K562 (cell line): ENCODE measurements around the gene SPON1. TPM values are rescaled to one million over a fixed set of nuclear protein-coding genes. Genes with fewer than 3 reads are reported as not detected.

Source experiments
- COPS2 ChIP-seq: fragments of 450-650 bp; conservative IDR thresholded peaks from 2 replicates; pipeline ENCODE4 v1.6.1; 2016; ENCODE audit warnings: mild to moderate bottlenecking, moderate library complexity
- HEY1 ChIP-seq: fragments of 250-450 bp; sonication (Bioruptor Pico); IDR thresholded peaks from 2 replicates; pipeline ENCODE4 v1.5.0; 2020; ENCODE audit warnings: mild to moderate bottlenecking, moderate library complexity, borderline replicate concordance
- KDM1A ChIP-seq, 2 experiments: fragments of 450-650 bp; IDR thresholded peaks; 2 replicates each; pipeline ENCODE4 v1.6.1; 2016; ENCODE audit warnings: mild to moderate bottlenecking in 2 of 2
- MECOM ChIP-seq: fragments of 250-450 bp; sonication (Bioruptor Pico); IDR thresholded peaks from 2 replicates; pipeline ENCODE4 v1.8.0; 2022; ENCODE audit warnings: inconsistent platforms
- MNT ChIP-seq, 2 experiments: fragments of 450-650 bp; conservative IDR thresholded peaks; 2 replicates each; pipeline ENCODE4 v1.6.1; 2017; ENCODE audit warnings: mild to moderate bottlenecking in 2 of 2, moderate library complexity in 2 of 2
- NFXL1 ChIP-seq: fragments of 450-650 bp; formaldehyde crosslinking; IDR thresholded peaks from 2 replicates; pipeline ENCODE4 v1.4.0; 2021; ENCODE audit warnings: mild to moderate bottlenecking
- NR0B1 ChIP-seq: fragments of 450-650 bp; IDR thresholded peaks from one replicate; pipeline ENCODE4 v1.6.1; 2018; ENCODE audit warnings: mild to moderate bottlenecking, moderate library complexity; ENCODE audit not compliant: partially characterized antibody
- NR2F6 ChIP-seq: fragments of 450-650 bp; formaldehyde crosslinking; IDR thresholded peaks from 2 replicates; pipeline ENCODE4 v1.4.0; 2020; ENCODE audit warnings: mild to moderate bottlenecking
- PHTF2 ChIP-seq: fragments of 250-450 bp; sonication (Bioruptor Pico); IDR thresholded peaks from 2 replicates; pipeline ENCODE4 v1.5.0; 2021; ENCODE audit warnings: mild to moderate bottlenecking
- POLR2G ChIP-seq: fragments of 200-400 bp; formaldehyde crosslinking; IDR thresholded peaks from 2 replicates; pipeline ENCODE4 v1.6.1; 2017; ENCODE audit warnings: low read depth, mild to moderate bottlenecking, antibody characterized with exemption, low read length, moderate library complexity
- SMARCA5 ChIP-seq: fragments of 450-650 bp; IDR thresholded peaks from 2 replicates; pipeline ENCODE4 v1.6.1; 2016
- TSHZ1 ChIP-seq: fragments of 250-450 bp; sonication (Bioruptor Pico); IDR thresholded peaks from 2 replicates; pipeline ENCODE4 v1.4.0; 2020; ENCODE audit warnings: mild to moderate bottlenecking, moderate library complexity
- WHSC1 ChIP-seq: IDR thresholded peaks from one replicate; pipeline ENCODE4 v1.6.1; 2012; ENCODE audit warnings: low read length, control low read depth, inconsistent platforms
- ZBTB5 ChIP-seq: fragments of 450-650 bp; IDR thresholded peaks from 2 replicates; pipeline ENCODE4 v1.6.1; 2017; ENCODE audit warnings: antibody characterized with exemption
- ZNF12 ChIP-seq: sonication (generic); formaldehyde crosslinking; IDR thresholded peaks from 2 replicates; pipeline ENCODE4 v1.4.0; 2020; ENCODE audit warnings: mild to moderate bottlenecking, missing genetic modification reagents
- ZNF449 ChIP-seq: fragments of 250-450 bp; sonication (Bioruptor Pico); IDR thresholded peaks from 2 replicates; pipeline ENCODE4 v1.8.0; 2022; ENCODE audit warnings: moderate library complexity, mild to moderate bottlenecking, inconsistent platforms
- polyA plus RNA-seq, 8 experiments: library from polyadenylated mRNA; depleted of rRNA in 4 of 8; stranded (reverse) in 5 of 8; unstranded in 3 of 8; fragments of >200 nt; fragmentation: Nextera tagmentation in 2 of 8; fragmentation: Illumina TruSeq in 1 of 8; extraction: Ambion mirVana in 2 of 8; extraction: Trizol in 1 of 8; gene quantifications; 2 replicates each; pipeline versions ENCODE4 v1.2.1 to v1.2.3, GENCODE V29; 2011 to 2014; ENCODE audit warnings: inconsistent platforms in 1 of 8, missing spikeins in 1 of 8
- total RNA-seq, 7 experiments: library from RNA; depleted of rRNA in 6 of 7; stranded (reverse); fragments of >200 nt in 6 of 7; fragmentation: Illumina TruSeq in 2 of 7; extraction: Trizol in 2 of 7; gene quantifications; 2 replicates each; pipeline versions ENCODE4 v1.2.1 to v1.2.3, GENCODE V29; 2011 to 2021; ENCODE audit warnings: low replicate concordance in 1 of 7
- TF ChIP-seq, protein P1 (sequence below): sonication (generic); formaldehyde crosslinking; IDR thresholded peaks from 2 replicates; pipeline ENCODE4 v1.8.0; 2022; ENCODE audit warnings: mild to moderate bottlenecking, missing genetic modification reagents

SPON1 gene
- total and polyA plus RNA-seq, 9 of the 15 experiments (the other 6 are each of a cell fraction or from before 2014, with no cell fraction given): 0.04 to 0.06 TPM; not detected in 7

GRCh38 chr11:13924801-13925327, 37.7 kb upstream of the SPON1 start (continued):
- no peak for TF ChIP-seq TSHZ1 (CRISPR knock-in tag)
- no peak for TF ChIP-seq NR2F6 (CRISPR knock-in tag)
- no peak for TF ChIP-seq ZBTB5
- 0 out of 2 replicates have a peak, but pooled peaks have one; percentile 38 for TF ChIP-seq NFXL1 (CRISPR knock-in tag)
- TF ChIP-seq PHTF2: no peak
- no peak for TF ChIP-seq HEY1 (CRISPR knock-in tag)
- TF ChIP-seq MNT (conservative IDR thresholded peaks at IDR 0.05): 0 out of 4 replicates have a peak, but pooled peaks of 1 of the 2 experiments have one; percentile 26
- no peak for TF ChIP-seq MECOM (CRISPR knock-in tag)
- TF ChIP-seq, protein P1, sequence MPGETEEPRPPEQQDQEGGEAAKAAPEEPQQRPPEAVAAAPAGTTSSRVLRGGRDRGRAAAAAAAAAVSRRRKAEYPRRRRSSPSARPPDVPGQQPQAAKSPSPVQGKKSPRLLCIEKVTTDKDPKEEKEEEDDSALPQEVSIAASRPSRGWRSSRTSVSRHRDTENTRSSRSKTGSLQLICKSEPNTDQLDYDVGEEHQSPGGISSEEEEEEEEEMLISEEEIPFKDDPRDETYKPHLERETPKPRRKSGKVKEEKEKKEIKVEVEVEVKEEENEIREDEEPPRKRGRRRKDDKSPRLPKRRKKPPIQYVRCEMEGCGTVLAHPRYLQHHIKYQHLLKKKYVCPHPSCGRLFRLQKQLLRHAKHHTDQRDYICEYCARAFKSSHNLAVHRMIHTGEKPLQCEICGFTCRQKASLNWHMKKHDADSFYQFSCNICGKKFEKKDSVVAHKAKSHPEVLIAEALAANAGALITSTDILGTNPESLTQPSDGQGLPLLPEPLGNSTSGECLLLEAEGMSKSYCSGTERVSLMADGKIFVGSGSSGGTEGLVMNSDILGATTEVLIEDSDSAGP (CRISPR knock-in tag): no peak
- no peak for TF ChIP-seq POLR2G
- TF ChIP-seq SMARCA5: no peak
- TF ChIP-seq NR0B1: no peak
- TF ChIP-seq WHSC1: no peak
- TF ChIP-seq ZNF449 (CRISPR knock-in tag): 0 out of 2 replicates have a peak, but pooled peaks have one; percentile 27
- no peak for TF ChIP-seq COPS2
- TF ChIP-seq ZNF12 (CRISPR knock-in tag): no peak
- TF ChIP-seq KDM1A (IDR thresholded peaks at IDR 0.05): no peak
